ENCODE results near the gene PODXL2. TPM values are rescaled to one million over a fixed set of nuclear protein-coding genes. Genes with fewer than 3 reads are reported as not detected.

PODXL2 gene
- total and polyA plus RNA-seq, 2 of the 8 experiments (the other 6 are each of a cell fraction or from before 2014, with no cell fraction given) = 27.6 to 31.6 TPM

GRCh38 chr3:127612966-127613365, 16.0 kb upstream of the PODXL2 start:
- Histone ChIP-seq H3K79me1 (ENCODE audit: low read depth, low read length) (peaks cover 11% of the 10 kb centered on the region; the same call in 1 of the 2 replicates), H3K27me3 (replicated peaks in 1 of 4; ENCODE audit: control insufficient read depth in 3 of 4, extremely low read depth in 1 of 4, insufficient read depth in 3 of 4, low read length in 3 of 4) (no peaks in the 10 kb centered on the region), H3K4me2 (ENCODE audit: insufficient read depth in 1 of 2, low read depth in 2 of 2, low read length in 2 of 2) (no peak overlapping the region), H2BK15ac (ENCODE audit: low read length) (no peak overlapping the region), H2AK5ac (ENCODE audit: low read depth, low read length) (no peak overlapping the region), H3K4me3 (ENCODE audit: extremely low read depth in 1 of 4, insufficient read depth in 2 of 4, low read depth in 3 of 4, low read length in 4 of 4) (no peak overlapping the region), H2AFZ (ENCODE audit: low read length) (no peak overlapping the region), H3K56ac (replicated peaks; ENCODE audit: insufficient read length, low read depth, low read length) (no peak overlapping the region), H4K91ac (replicated peaks; ENCODE audit: insufficient read length, low read length) (no peak overlapping the region), H3K23me2 (ENCODE audit: low read depth, low read length) (no peaks in the 10 kb centered on the region), H4K8ac (ENCODE audit: extremely low read depth, insufficient read depth, low read length) (no peak overlapping the region), H2BK120ac (replicated peaks; ENCODE audit: low read depth, low read length) (no peak overlapping the region), H3K4me1 (replicated peaks in 1 of 4; ENCODE audit: control insufficient read depth in 3 of 4, insufficient read depth in 4 of 4, low read length in 3 of 4) (no peaks in the 10 kb centered on the region), H3K36me3 (ENCODE audit: control insufficient read depth in 2 of 4, insufficient read depth in 4 of 4, low read length in 3 of 4) (peaks cover 69 to 95% (median 91%) of the 10 kb centered on the region in 4 experiments), H4K20me1 (replicated peaks in 1 of 2; ENCODE audit: control insufficient read depth in 1 of 2, insufficient read depth in 2 of 2, low read length in 2 of 2) (peaks cover 19 to 45% of the 10 kb centered on the region in 2 experiments), H3K18ac (ENCODE audit: extremely low read depth, low read length) (no peak overlapping the region), H3K79me2 (ENCODE audit: control insufficient read depth in 1 of 2, insufficient read depth in 2 of 2, low read length in 2 of 2) (peaks cover 0 to 40% of the 10 kb centered on the region in 2 experiments; a peak in 2 of 4 replicates), H2BK20ac (ENCODE audit: low read length) (no peak overlapping the region), H4K5ac (ENCODE audit: insufficient read length, low read depth, low read length) (no peak overlapping the region), H3K4ac (replicated peaks; ENCODE audit: insufficient read length, low read depth, low read length) (no peak overlapping the region), H2BK12ac (ENCODE audit: low read depth, low read length) (no peak overlapping the region), H2BK5ac (ENCODE audit: low read depth, low read length) (no peak overlapping the region), H3K9me3 (ENCODE audit: insufficient read depth in 2 of 2, low read depth in 1 of 2, low read length in 1 of 2) (no peaks in the 10 kb centered on the region), H3K9ac (replicated peaks in 1 of 4; ENCODE audit: extremely low read depth in 1 of 4, low read depth in 3 of 4, low read length in 3 of 4) (no peak overlapping the region), H3K14ac (ENCODE audit: insufficient read length) (no peak overlapping the region), H3K27ac (ENCODE audit: low read depth, low read length) (no peak overlapping the region), H3K23ac (ENCODE audit: insufficient read length) (no peak overlapping the region)
- ChIA-PET POLR2A (ENCODE audit: partially characterized antibody) (interaction anchor here (1.2 to 12.5 kb wide), 3 partner anchors 8 to 39 kb away, joined by 3 to 182 read pairs (median 175); partner anchors contain the start of gene MCM2), CTCF (ENCODE audit: partially characterized antibody) (interaction anchor here (1.5 kb wide), 1 partner anchor 38 kb away, joined by 4 read pairs; no protein-coding TSS in a partner anchor)
- 93% methylated on average over 6 of the region's 6 CpGs; no CpG with 5 or more reads in 1 of the 2 experiments for WGBS, 2 experiments (ENCODE audit: extremely low coverage in 1 of 2, insufficient coverage in 1 of 2, insufficient read length in 1 of 2, insufficient replicate concordance in 2 of 2, low coverage in 1 of 2, low lambda C conversion rate in 2 of 2, missing lambda C conversion rate in 1 of 2)
- no peak for TF ChIP-seq RAD21 (IDR thresholded peaks at IDR 0.05 in 1 of 2, conservative IDR thresholded peaks at IDR 0.05 in 1 of 2; ENCODE audit: low read depth in 2 of 2, low read length in 2 of 2)
- no peak for TF ChIP-seq MAX (IDR thresholded peaks at IDR 0.05)
- TF ChIP-seq RXRA (IDR thresholded peaks at IDR 0.05; ENCODE audit: insufficient read depth, low read depth, low read length) = no peak
- TF ChIP-seq POLR2A (IDR thresholded peaks at IDR 0.05; ENCODE audit: control extremely low read depth in 1 of 2, low read depth in 2 of 2, low read length in 2 of 2) = 0 out of 3 replicates have a peak, but pooled peaks of 1 of the 2 experiments have one; percentile 16
- TF ChIP-seq POLR2AphosphoS5 (IDR thresholded peaks at IDR 0.05; ENCODE audit: low read depth, low read length) = 0 out of 2 replicates have a peak, but pooled peaks have one; percentile 34
- no peak for TF ChIP-seq SP1 (IDR thresholded peaks at IDR 0.05; ENCODE audit: low read depth, low read length)
- DNase-seq (ENCODE audit: low read depth in 1 of 2, low spot score in 2 of 2) (no peak), FAIRE-seq (no peak)

Measured in H1 (cell line).